Measurements from ENCODE around the gene STK24.

GRCh38 chr13:98427331-98427995 lies 149.4 kb downstream of the STK24 start:
- TF ChIP-seq POLR2A (IDR thresholded peaks at IDR 0.05) (no peak), CTCF (IDR thresholded peaks at IDR 0.05) (no peak), POLR2AphosphoS5 (IDR thresholded peaks at IDR 0.05) (no peak)

All from breast epithelium (tissue), 3 donors.